ENCODE data around the gene ENTPD3. TPM values are rescaled to one million over a fixed set of nuclear protein-coding genes. Genes with fewer than 3 reads are reported as not detected.
"Not testable (repeated sequence)": the region's sequence is repeated elsewhere in the genome, so short reads cannot be mapped to it uniquely, and the experiment has no call there.

Gene ENTPD3
- total and polyA plus RNA-seq, 4 donors: 1.5 to 6.1 (median 3.7) TPM

DNA sequence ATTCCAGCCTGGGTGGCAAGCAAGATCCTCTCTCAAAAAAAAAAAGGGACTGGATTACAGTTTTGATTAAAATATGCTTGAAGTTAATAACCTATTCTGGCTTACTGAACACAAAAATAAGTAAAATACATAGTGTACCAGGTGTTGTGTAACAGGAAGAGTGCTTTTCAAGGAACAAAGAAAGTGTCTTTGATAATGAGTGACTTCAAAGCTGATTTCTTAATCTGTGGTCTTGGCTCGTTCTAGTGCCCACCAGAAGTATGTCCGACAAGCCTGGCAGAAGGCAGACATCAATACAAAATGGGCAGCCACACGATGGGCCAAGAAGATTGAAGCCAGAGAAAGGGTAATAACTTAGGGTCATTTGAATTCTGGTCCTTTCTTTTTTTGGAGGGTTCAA lies 74.2 kb downstream of the ENTPD3 start:
- Histone ChIP-seq H3K4me1 (ENCODE audit: control insufficient read depth in 5 of 5, insufficient read depth in 5 of 5, low read length in 5 of 5) (peaks cover 7 to 13% (median 9%) of the 10 kb centered on the region in 5 donors), H3K27ac (ENCODE audit: low read depth in 1 of 2, low read length in 1 of 2) (no peak overlapping the region), H3K27me3 (ENCODE audit: control insufficient read depth in 3 of 3, insufficient read depth in 3 of 3, low read length in 2 of 3) (no peaks in the 10 kb centered on the region), H3K36me3 (ENCODE audit: control insufficient read depth in 4 of 4, insufficient read depth in 4 of 4, low read length in 4 of 4) (peaks cover 23 to 44% (median 27%) of the 10 kb centered on the region in 4 donors), H3K4me3 (no peak overlapping the region), H3K9me3 (ENCODE audit: control insufficient read depth in 4 of 4, insufficient read depth in 3 of 4, low read length in 3 of 4) (no peaks in the 10 kb centered on the region), H3K9ac (ENCODE audit: insufficient read depth in 1 of 2, low read length in 2 of 2) (no peak overlapping the region)
- WGBS, 2 donors: 54 to 57% methylated on average over 3 of the region's 3 CpGs
- TF ChIP-seq, protein P1, sequence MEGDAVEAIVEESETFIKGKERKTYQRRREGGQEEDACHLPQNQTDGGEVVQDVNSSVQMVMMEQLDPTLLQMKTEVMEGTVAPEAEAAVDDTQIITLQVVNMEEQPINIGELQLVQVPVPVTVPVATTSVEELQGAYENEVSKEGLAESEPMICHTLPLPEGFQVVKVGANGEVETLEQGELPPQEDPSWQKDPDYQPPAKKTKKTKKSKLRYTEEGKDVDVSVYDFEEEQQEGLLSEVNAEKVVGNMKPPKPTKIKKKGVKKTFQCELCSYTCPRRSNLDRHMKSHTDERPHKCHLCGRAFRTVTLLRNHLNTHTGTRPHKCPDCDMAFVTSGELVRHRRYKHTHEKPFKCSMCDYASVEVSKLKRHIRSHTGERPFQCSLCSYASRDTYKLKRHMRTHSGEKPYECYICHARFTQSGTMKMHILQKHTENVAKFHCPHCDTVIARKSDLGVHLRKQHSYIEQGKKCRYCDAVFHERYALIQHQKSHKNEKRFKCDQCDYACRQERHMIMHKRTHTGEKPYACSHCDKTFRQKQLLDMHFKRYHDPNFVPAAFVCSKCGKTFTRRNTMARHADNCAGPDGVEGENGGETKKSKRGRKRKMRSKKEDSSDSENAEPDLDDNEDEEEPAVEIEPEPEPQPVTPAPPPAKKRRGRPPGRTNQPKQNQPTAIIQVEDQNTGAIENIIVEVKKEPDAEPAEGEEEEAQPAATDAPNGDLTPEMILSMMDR (IDR thresholded peaks at IDR 0.05; ENCODE audit: control extremely low read depth, extremely low read depth): no peak
- no peak for DNase-seq
- no peak for ATAC-seq (ENCODE audit: insufficient read depth, low FRiP score)

DNA sequence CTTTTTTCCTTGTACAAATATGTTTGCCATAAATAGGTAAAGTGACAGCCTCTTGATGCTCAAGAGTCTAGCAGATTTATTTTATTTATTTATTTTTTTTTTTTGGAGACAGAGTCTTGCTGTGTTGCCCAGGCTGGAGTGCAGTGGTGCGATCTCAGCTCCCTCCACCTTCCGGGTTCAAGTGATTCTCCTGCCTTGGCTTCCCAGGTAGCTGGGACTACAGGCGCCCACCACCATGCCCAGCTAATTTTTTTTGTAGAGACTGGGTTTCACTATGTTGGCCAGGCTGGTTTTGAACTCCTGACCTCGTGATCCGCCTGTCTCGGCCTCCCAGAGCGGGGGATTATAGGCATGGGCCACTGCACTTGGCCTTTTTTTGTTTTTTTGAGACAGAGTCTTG lies 75.9 kb downstream of the ENTPD3 start:
- H3K9me3 ChIP-seq (ENCODE audit: control insufficient read depth in 4 of 4, insufficient read depth in 3 of 4, low read length in 3 of 4); ATAC-seq (ENCODE audit: insufficient read depth, low FRiP score): not testable (repeated sequence)
- 98% methylated on average over 7 of the region's 7 CpGs for WGBS, 2 donors

DNA sequence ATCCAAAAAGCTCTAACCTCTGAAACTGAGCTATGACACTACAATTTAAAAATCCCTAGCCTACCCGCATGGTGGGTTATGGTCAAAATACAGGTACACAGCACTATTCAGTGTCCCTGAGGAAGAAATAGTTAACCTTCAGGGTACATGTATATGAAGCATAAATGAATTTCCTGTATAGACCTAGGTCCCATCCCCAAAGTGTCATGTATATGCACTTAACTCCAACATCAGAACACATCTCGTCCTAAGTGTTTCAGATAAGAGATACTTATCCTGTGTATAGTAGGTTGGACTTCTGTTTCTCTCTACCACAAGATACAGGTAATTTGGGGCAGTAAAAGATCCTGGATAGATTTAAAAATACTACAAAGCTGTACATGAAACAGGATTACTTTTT lies 76.6 kb downstream of the ENTPD3 start:
- DNase-seq (no peak), ATAC-seq (ENCODE audit: insufficient read depth, low FRiP score) (no peak)
- no peak overlapping the region for H3K4me3 ChIP-seq
- no peaks in the 10 kb centered on the region for H3K27me3 ChIP-seq (ENCODE audit: control insufficient read depth in 3 of 3, insufficient read depth in 3 of 3, low read length in 2 of 3)
- no peak overlapping the region for H3K9ac ChIP-seq (ENCODE audit: insufficient read depth in 1 of 2, low read length in 2 of 2)
- H3K4me1 ChIP-seq (ENCODE audit: control insufficient read depth in 5 of 5, insufficient read depth in 5 of 5, low read length in 5 of 5): peaks cover under 1 to 5% (median 5%) of the 10 kb centered on the region in 5 donors
- 93% methylated on average over 2 of the region's 2 CpGs for WGBS, 2 donors
- H3K27ac ChIP-seq (ENCODE audit: low read depth in 1 of 2, low read length in 1 of 2): no peak overlapping the region
- H3K9me3 ChIP-seq (ENCODE audit: control insufficient read depth in 4 of 4, insufficient read depth in 3 of 4, low read length in 3 of 4): no peaks in the 10 kb centered on the region
- TF ChIP-seq, protein P1 (IDR thresholded peaks at IDR 0.05; ENCODE audit: control extremely low read depth, extremely low read depth): no peak
- peaks cover 15 to 38% (median 26%) of the 10 kb centered on the region in 4 donors for H3K36me3 ChIP-seq (ENCODE audit: control insufficient read depth in 4 of 4, insufficient read depth in 4 of 4, low read length in 4 of 4)

More for the DNA sequence above, 75.9 kb downstream of the ENTPD3 start:
- Histone ChIP-seq H3K36me3 (ENCODE audit: control insufficient read depth in 4 of 4, insufficient read depth in 4 of 4, low read length in 4 of 4) (peaks cover 18 to 44% (median 28%) of the 10 kb centered on the region in 4 donors), H3K4me1 (ENCODE audit: control insufficient read depth in 5 of 5, insufficient read depth in 5 of 5, low read length in 5 of 5) (peaks cover 6 to 12% (median 7%) of the 10 kb centered on the region in 5 donors)
- H3K4me3 ChIP-seq; H3K27me3 ChIP-seq (ENCODE audit: control insufficient read depth in 3 of 3, insufficient read depth in 3 of 3, low read length in 2 of 3); H3K27ac ChIP-seq (ENCODE audit: low read depth in 1 of 2, low read length in 1 of 2); DNase-seq; H3K9ac ChIP-seq (ENCODE audit: insufficient read depth in 1 of 2, low read length in 2 of 2): not testable (repeated sequence)

DNA sequence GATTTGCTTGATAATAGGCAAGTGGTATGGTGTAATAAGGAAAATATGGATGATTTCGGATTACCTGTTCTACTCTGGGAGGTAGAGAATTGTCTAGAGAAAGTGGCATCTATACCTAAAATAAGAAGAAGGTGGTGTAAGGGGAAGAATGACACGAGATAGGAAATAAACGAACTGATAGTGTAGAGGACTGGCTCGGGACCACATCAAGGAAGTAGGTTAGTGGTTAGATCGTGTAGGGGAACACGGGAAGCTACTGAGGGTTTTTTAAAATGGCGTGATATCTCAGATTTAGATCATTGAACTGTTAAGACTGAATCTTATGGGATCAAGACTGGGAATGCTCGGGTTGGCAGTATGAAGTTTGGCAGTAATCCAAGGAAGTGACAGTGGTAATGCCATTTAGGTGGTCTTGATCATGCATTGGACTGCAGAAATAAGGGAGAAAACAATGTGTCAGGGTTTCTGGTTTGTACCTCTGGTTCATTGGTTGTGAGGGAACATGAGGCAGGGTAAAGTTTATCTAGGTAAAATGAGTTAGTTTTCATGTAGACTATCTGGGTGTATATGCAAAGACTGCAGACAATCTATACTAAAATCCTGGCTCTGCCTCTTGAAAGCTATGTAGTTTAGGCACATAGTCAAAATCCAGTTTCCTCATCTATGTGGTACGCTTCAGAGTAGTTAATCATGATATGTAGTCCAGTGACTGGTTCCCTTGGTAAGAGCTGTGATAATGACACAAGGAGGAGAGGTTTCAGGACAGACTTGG lies 77.5 kb downstream of the ENTPD3 start:
- no peaks in the 10 kb centered on the region for H3K27me3 ChIP-seq (ENCODE audit: control insufficient read depth in 3 of 3, insufficient read depth in 3 of 3, low read length in 2 of 3)
- peaks cover 0 to 2% (median 0%) of the 10 kb centered on the region in 5 donors for H3K4me1 ChIP-seq (ENCODE audit: control insufficient read depth in 5 of 5, insufficient read depth in 5 of 5, low read length in 5 of 5)
- 37 to 63% methylated on average over 9 of the region's 9 CpGs for WGBS, 2 donors
- no peak overlapping the region for H3K9ac ChIP-seq (ENCODE audit: insufficient read depth in 1 of 2, low read length in 2 of 2)
- H3K4me3 ChIP-seq: no peak overlapping the region
- no peak for DNase-seq
- H3K36me3 ChIP-seq (ENCODE audit: control insufficient read depth in 4 of 4, insufficient read depth in 4 of 4, low read length in 4 of 4): peaks cover 9 to 29% (median 21%) of the 10 kb centered on the region in 4 donors
- ATAC-seq (ENCODE audit: insufficient read depth, low FRiP score): no peak
- H3K9me3 ChIP-seq (ENCODE audit: control insufficient read depth in 4 of 4, insufficient read depth in 3 of 4, low read length in 3 of 4): no peaks in the 10 kb centered on the region
- TF ChIP-seq, protein P1 (IDR thresholded peaks at IDR 0.05; ENCODE audit: control extremely low read depth, extremely low read depth): no peak
- H3K27ac ChIP-seq (ENCODE audit: low read depth in 1 of 2, low read length in 1 of 2): no peak overlapping the region

Data from lung (tissue), 12 donors.